SJSA1 (cell line): ENCODE measurements around the gene ZNF644. TPM values are rescaled to one million over a fixed set of nuclear protein-coding genes. Genes with fewer than 3 reads are reported as not detected.

ENCODE experiments used
- DNase-seq, 2 experiments: peaks; one replicate each; pipeline ENCODE4 v3.0.0-alpha.2; 2015 to 2020; ENCODE audit warnings: low spot score in 2 of 2, low read depth in 1 of 2
- H3K27ac ChIP-seq: fragments of 250-450 bp; sonication (Bioruptor Pico); 2 replicates; pipeline ENCODE4 v1.5.1; 2020; ENCODE audit warnings: mild to moderate bottlenecking, moderate library complexity
- H3K27me3 ChIP-seq: fragments of 250-450 bp; sonication (Bioruptor Pico); replicated peaks from 2 replicates; pipeline ENCODE4 v1.5.1; 2020; ENCODE audit warnings: mild to moderate bottlenecking, moderate library complexity
- H3K36me3 ChIP-seq: fragments of 250-450 bp; sonication (Bioruptor Pico); 2 replicates; pipeline ENCODE4 v1.5.1; 2020; ENCODE audit warnings: mild to moderate bottlenecking
- H3K4me1 ChIP-seq: fragments of 250-450 bp; sonication (Bioruptor Pico); replicated peaks from 2 replicates; pipeline ENCODE4 v1.6.1; 2021; ENCODE audit warnings: mild to moderate bottlenecking
- H3K4me3 ChIP-seq: fragments of 250-450 bp; sonication (Bioruptor Pico); 2 replicates; pipeline ENCODE4 v1.5.1; 2020; ENCODE audit warnings: mild to moderate bottlenecking
- H3K9me3 ChIP-seq: fragments of 250-450 bp; sonication (Bioruptor Pico); replicated peaks from 2 replicates; pipeline ENCODE4 v1.5.1; 2020; ENCODE audit warnings: mild to moderate bottlenecking
- total RNA-seq: library from RNA; depleted of rRNA; stranded (reverse); fragments of >200 nt; shearing (Covaris generic); gene quantifications from 2 replicates; pipeline ENCODE4 v1.2.3, GENCODE V29; 2014

Gene ZNF644
- total RNA-seq, 1 experiment from 2014 or later: 65.2 TPM

DNA sequence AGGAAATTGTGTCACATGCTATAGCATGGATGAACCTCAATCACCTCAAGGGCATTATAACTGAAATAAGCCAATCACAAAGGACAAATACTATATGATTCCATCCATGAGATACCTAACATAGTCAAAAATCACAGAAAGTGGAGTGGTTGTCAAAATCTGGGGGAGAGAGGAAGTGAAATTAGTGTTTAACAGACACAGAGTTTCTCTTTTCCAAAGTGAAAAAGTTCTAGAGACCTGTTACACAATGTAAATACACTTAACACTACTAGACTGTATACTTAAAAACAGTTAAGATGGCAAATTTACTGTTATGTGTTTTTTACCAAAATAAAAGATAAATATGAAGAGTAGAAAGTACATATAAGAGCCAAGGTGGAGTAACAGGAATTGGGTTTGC lies 31.8 kb downstream of the ZNF644 start:
- Histone ChIP-seq H3K4me1 (peaks cover 6% of the 10 kb centered on the region), H3K27ac (no peak overlapping the region), H3K9me3 (peaks cover 3% of the 10 kb centered on the region; the same call in 1 of the 2 replicates), H3K36me3 (peaks cover 15% of the 10 kb centered on the region; the same call in 1 of the 2 replicates), H3K27me3 (no peaks in the 10 kb centered on the region), H3K4me3 (no peak overlapping the region)
- no peak for DNase-seq

DNA sequence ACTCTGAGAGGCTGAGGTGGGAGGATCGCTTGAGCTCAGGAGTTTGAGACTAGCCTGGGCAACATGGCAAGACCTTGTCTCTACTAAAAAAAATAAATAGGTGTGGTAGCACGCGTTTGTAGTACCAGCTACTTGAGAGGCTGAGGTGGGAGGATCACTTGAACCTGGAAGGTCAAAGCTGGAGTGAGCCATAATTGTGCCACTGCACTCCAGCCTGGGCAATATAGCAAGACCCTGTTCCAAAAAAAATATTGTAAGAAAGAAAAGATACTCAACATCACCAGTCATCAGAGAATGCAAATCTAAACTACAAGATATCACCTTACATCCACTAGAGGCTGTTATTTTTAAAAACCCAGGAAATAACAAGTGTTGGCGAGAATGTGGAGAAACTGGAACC lies 32.5 kb downstream of the ZNF644 start:
- H3K9me3 ChIP-seq: peaks cover 3% of the 10 kb centered on the region; the same call in 1 of the 2 replicates
- H3K36me3 ChIP-seq: peaks cover 15% of the 10 kb centered on the region; the same call in 1 of the 2 replicates
- H3K27ac ChIP-seq: no peak overlapping the region
- no peak for DNase-seq
- no peaks in the 10 kb centered on the region for H3K27me3 ChIP-seq
- H3K4me1 ChIP-seq: peaks cover under 1% of the 10 kb centered on the region; the same call in 1 of the 2 replicates
- no peak overlapping the region for H3K4me3 ChIP-seq

DNA sequence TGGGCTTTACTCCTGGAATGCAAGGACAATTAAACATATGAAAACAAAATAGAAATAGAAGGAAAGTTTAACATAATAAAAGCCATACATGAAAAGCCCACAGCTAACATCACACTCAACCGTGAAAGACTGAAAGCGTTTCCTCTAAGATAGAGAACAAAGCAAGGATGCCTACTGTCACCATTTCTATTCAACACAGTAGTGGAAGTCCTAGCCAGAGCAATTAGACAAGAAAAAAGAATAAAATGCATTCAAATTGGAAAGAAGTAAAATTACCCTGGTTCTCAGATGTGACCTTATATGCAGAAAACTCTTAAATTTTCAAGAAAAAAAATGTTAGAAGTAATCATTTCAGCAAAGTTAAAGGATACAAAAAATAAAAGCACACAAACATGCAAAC lies 34.0 kb downstream of the ZNF644 start:
- peaks cover 15% of the 10 kb centered on the region for H3K36me3 ChIP-seq
- no peaks in the 10 kb centered on the region for H3K27me3 ChIP-seq
- H3K27ac ChIP-seq: no peak overlapping the region
- DNase-seq: no peak
- peaks cover 3% of the 10 kb centered on the region; the same call in 1 of the 2 replicates for H3K9me3 ChIP-seq
- no peaks in the 10 kb centered on the region for H3K4me1 ChIP-seq
- no peak overlapping the region for H3K4me3 ChIP-seq

DNA sequence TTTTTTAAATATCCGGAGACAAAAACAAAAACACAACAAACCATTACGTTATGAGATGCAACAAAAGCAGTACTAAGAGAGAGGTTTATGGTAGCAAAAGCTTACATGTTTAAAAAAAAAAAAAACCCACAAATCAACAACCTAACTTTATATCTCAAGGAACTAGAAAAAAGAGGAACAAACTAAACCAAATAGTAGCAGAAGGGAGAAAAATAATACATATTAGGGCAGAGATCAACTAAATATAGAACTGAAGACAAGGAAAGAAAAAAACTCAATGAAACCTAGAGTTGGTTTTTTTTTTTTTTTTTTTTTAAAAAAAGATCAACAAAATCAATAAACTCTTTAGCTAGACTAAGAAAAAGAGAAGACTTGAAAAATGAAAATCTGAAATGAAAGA lies 34.9 kb downstream of the ZNF644 start:
- Histone ChIP-seq H3K4me1 (no peaks in the 10 kb centered on the region), H3K9me3 (peaks cover 3% of the 10 kb centered on the region; the same call in 1 of the 2 replicates), H3K36me3 (peaks cover 15% of the 10 kb centered on the region), H3K27ac (no peak overlapping the region), H3K4me3 (no peak overlapping the region), H3K27me3 (no peaks in the 10 kb centered on the region)
- no peak for DNase-seq

DNA sequence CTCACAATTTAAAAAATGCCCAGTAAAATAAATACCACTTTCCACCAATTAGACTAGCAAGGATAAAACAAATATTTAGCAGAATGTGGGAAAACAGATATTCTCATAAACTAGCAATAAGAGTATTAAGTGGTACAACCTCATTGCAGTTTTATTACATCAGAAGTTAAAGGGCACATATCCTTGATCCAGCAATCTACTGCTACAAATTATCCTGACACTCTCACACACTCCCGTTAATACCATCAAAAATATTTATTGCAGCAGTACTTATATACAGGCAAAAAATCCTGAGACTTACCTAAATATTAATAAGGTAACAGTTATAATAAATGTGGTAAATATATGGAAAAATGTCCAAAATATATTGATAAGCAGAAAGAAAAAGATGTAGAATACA lies 44.3 kb downstream of the ZNF644 start:
- peaks cover 44% of the 10 kb centered on the region for H3K36me3 ChIP-seq
- H3K27ac ChIP-seq: no peak overlapping the region
- H3K27me3 ChIP-seq: no peaks in the 10 kb centered on the region
- DNase-seq: no peak
- no peaks in the 10 kb centered on the region for H3K9me3 ChIP-seq
- H3K4me1 ChIP-seq: peaks cover 11% of the 10 kb centered on the region
- H3K4me3 ChIP-seq: no peak overlapping the region

DNA sequence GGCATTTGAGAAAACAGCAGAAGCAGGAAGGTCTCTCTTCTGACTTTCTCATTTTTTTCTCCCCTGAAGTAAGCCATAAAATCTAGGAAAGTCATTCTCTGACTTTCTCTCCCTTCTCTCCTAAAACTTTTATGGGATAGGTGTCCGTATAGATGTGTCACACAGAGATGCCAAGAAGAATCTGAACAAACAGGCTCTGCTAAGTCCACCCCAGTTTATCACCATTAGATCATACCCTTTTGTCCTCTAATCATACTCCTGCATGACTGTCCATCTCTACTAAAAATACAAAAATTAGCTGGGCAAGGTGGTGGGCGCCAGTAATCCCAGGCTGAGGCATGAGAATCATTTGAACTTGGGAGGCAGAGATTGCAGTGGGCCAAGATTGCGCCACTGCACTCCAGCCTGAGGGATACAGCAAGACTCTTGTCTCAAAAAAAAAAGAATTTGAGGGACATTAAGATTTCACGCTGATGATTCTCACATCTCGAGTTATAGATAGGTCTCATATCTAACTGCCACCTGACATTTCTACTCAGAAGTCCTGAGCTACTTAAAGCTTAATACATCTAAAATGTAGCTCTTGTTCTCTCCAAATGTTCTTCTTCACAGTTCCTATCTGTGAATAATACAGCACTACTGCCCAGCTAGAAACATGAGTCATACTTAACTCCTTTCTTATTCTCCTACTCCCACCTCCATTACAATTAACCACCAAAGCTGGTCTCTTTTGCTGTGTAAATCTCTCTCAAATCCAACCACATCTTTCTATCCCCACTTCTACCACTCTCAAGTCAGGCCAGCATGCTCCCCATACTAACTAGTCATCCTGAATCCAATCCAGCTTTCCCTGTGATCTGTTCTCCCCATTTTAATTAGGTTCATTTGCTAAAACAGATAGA lies 47.7 kb downstream of the ZNF644 start:
- peaks cover 11% of the 10 kb centered on the region for H3K4me1 ChIP-seq
- DNase-seq: peak in 1 of 2 experiments; percentile 35
- H3K27ac ChIP-seq: no peak overlapping the region
- H3K9me3 ChIP-seq: no peaks in the 10 kb centered on the region
- no peaks in the 10 kb centered on the region for H3K27me3 ChIP-seq
- peaks cover 24% of the 10 kb centered on the region for H3K36me3 ChIP-seq
- no peak overlapping the region for H3K4me3 ChIP-seq

DNA sequence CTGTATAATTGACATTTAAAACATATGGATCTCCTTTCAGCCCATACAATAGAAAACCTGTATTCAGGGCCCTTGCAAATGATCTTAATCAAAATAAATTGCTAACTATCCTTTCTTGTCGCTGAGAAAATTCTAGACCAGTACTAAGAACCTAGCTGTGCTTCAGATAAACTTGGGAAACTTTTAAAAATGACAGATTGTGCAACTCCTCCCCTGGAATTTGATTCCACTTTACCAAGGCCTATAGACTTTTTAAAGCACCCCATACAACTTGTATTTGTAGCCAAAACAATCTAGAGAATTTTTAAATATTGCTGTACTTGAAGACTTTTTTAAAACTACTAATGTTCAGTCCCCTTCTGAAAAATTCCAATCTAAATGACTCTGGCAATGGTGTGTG lies 51.6 kb downstream of the ZNF644 start:
- H3K4me1 ChIP-seq: peaks cover 11% of the 10 kb centered on the region
- H3K9me3 ChIP-seq: no peaks in the 10 kb centered on the region
- no peak for DNase-seq
- peaks cover 6% of the 10 kb centered on the region; the same call in 1 of the 2 replicates for H3K36me3 ChIP-seq
- H3K27ac ChIP-seq: no peak overlapping the region
- no peak overlapping the region for H3K4me3 ChIP-seq
- no peaks in the 10 kb centered on the region for H3K27me3 ChIP-seq

DNA sequence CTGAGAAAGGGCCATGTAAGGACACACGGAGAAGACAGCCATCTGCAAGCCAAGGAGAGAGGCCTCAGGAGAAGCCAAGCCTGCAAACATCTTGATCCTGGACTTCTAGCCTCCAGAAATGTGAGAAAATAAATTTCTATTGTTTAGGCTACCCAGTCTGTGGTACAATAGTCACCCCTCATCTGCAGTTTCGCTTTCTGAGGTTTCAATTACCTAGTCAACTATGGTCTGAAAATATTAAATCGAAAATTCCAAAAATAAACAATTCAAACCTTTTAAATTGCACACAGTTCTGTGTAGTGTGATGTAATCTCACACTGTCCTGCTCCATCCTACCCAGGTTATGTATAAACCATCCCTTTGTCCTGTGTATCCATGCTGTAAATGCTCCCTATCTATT lies 52.6 kb downstream of the ZNF644 start:
- H3K4me3 ChIP-seq: no peak overlapping the region
- H3K36me3 ChIP-seq: peaks cover 6% of the 10 kb centered on the region; the same call in 1 of the 2 replicates
- H3K27ac ChIP-seq: no peak overlapping the region
- H3K27me3 ChIP-seq: no peaks in the 10 kb centered on the region
- H3K4me1 ChIP-seq: peaks cover 4% of the 10 kb centered on the region
- DNase-seq: no peak
- no peaks in the 10 kb centered on the region for H3K9me3 ChIP-seq

DNA sequence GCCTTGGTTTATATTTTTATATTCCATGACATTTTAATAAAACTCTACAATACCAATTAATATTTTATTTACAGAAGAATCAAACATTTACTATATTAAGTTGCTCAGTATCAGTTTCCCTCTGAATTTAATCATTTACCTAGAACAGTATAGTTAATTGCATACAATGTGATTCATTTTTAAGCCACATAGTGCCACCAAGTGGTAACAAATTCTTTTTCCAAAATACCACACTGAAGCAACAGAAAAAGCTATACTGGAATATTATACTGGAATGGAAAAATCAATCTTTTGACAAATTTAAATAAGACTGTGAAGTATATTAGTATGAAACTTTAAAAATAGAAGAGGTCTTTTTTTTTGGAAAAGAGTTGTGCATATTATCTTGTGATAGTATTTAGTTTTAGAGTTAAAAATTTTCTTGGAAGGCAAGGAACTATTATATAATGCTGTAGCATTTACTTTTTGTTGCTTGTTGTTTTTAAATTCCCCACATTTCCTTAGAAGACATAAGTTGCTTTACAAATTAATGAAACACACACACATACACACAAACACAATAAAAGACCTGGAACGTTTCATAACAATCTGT lies 57.3 kb downstream of the ZNF644 start:
- Histone ChIP-seq H3K9me3 (no peaks in the 10 kb centered on the region), H3K27ac (no peak overlapping the region), H3K27me3 (no peaks in the 10 kb centered on the region), H3K36me3 (no peaks in the 10 kb centered on the region), H3K4me1 (peaks cover 7% of the 10 kb centered on the region), H3K4me3 (no peak overlapping the region)
- peak in 1 of 2 experiments; percentile 10 for DNase-seq

DNA sequence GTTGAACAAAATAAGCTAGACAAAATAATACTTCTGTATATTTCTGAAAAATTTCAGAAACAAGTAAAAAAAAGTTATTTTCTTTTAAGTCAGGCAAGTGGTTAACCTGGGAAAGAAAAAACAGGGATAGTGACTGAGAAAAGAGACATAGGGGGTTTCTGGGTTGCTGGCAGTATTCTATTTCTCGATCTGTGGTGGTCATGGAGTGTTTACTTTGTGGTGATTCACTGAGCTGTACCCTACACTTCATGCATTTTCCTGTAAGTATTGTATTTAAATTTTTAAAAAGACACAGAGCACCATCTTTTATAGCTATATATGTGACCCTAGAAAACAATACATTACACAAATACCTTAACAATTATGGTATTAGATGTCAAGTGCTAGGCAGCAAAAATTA lies 58.2 kb downstream of the ZNF644 start:
- Histone ChIP-seq H3K27ac (no peak overlapping the region), H3K36me3 (no peaks in the 10 kb centered on the region), H3K4me1 (peaks cover 7% of the 10 kb centered on the region), H3K4me3 (no peak overlapping the region), H3K9me3 (no peaks in the 10 kb centered on the region), H3K27me3 (no peaks in the 10 kb centered on the region)
- peak in 1 of 2 experiments; percentile 6 for DNase-seq

DNA sequence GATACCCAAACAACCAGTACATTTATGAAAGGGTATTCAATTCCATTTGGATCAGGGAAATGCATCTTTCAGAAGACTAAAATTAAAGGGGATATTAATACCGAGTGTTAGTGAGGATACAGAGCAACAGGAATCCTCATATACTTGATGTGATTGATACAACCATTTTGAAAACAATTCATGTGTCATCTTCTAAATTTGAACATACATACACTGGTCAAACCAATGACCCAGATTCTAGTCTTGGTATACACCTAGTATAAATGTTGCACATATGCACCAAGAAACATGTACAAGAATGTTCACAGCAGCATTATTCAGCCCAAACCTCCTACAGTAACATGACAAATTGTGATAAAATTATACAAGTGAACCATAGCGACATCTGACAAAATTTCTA lies 58.6 kb downstream of the ZNF644 start:
- DNase-seq: no peak
- Histone ChIP-seq H3K9me3 (no peaks in the 10 kb centered on the region), H3K36me3 (no peaks in the 10 kb centered on the region), H3K27ac (no peak overlapping the region), H3K4me1 (peaks cover 7% of the 10 kb centered on the region), H3K4me3 (no peak overlapping the region), H3K27me3 (no peaks in the 10 kb centered on the region)

DNA sequence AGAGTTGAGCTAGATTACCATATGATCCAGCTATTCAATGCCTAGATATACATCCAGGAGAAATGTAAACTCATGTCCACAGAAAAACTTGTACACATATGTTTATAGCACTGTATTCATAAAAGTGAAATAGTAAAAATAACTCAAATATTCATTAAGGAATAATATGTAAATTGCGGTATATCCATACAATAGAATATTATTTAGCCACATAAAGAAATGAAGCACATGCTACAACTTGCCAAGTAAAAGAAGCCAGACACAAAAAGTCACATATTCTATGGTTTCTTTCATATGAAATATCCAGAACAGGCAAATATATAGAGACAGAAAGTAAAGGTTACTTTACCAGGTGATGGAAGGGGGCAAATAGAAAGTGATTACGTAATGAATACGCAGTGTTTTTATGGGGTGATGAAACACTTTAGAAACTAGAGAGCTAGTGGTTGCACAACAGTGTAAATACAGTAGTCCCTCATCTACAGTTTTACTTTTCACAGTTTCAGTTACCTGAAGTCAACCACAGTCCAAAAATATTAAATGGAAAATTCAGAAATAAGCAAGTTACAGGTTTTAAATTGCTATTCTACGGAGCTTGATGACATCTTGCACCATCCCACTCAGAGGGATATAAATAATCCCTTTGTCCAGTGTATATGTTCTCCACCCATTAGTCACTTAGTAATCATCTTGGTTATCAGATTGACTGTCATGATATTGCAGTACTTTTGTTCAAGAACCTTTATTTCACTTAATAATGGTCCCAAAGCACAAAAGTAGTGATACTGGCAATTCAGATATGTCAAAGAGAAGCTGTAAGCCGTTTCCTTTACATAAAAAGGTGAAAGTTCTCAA lies 62.3 kb downstream of the ZNF644 start:
- H3K4me3 ChIP-seq: no peak overlapping the region
- H3K27ac ChIP-seq: no peak overlapping the region
- peaks cover 12% of the 10 kb centered on the region for H3K4me1 ChIP-seq
- DNase-seq: no peak
- no peaks in the 10 kb centered on the region for H3K27me3 ChIP-seq
- H3K36me3 ChIP-seq: peaks cover 18% of the 10 kb centered on the region; the same call in 1 of the 2 replicates
- no peaks in the 10 kb centered on the region for H3K9me3 ChIP-seq

DNA sequence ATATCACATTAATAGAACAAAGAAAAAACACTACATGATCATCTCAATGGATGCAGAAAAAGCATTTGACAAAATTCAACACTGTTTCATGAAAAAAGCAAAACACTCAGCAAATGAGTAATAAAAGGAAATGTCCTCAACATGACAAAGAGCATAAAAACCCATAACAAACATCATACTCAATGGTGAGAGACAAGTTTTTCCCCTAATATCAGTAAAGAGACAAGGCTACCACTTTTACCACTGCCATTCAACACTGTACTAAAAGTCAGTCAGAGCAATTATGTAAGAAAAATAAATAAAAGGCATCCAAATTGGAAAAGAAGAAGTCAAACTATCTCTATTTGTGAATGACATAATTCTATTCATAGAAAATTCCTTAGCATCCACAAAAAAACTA lies 64.3 kb downstream of the ZNF644 start:
- Histone ChIP-seq H3K4me1 (peaks cover 5% of the 10 kb centered on the region; the same call in 1 of the 2 replicates), H3K9me3 (no peaks in the 10 kb centered on the region), H3K27ac (no peak overlapping the region), H3K27me3 (no peaks in the 10 kb centered on the region), H3K4me3 (no peak overlapping the region), H3K36me3 (peaks cover 21% of the 10 kb centered on the region)
- DNase-seq: no peak
